CD8-positive, alpha-beta memory T cell (primary cell): ENCODE measurements around the gene STOM. TPM values are rescaled to one million over a fixed set of nuclear protein-coding genes. Genes with fewer than 3 reads are reported as not detected.

Source experiments
- CTCF ChIA-PET: fragments of 350-600 bp; sonication (Branson Sonifier 250); formaldehyde crosslinking; loops from one replicate; lab custom pipeline; 2021; ENCODE audit warnings: antibody characterized with exemption; lab: Charles Lee
- POLR2A ChIA-PET: fragments of 350-600 bp; sonication (Branson Sonifier 250); formaldehyde crosslinking; loops from one replicate; lab custom pipeline; 2021; ENCODE audit warnings: antibody characterized with exemption; lab: Charles Lee
- DNase-seq, 5 donors: peaks; one replicate each; pipeline versions ENCODE4 v3.0.0 to v3.0.0-alpha.2; 2020 to 2022; ENCODE audit warnings: mixed read lengths in 1 of 5
- H3K27ac ChIP-seq: one replicate; pipeline ENCODE4 v1.7.0; 2013; ENCODE audit warnings: low read depth, mild to moderate bottlenecking, low read length, moderate library complexity
- H3K27me3 ChIP-seq: 2 replicates; pipeline ENCODE4 v1.7.0; 2013; ENCODE audit warnings: low read length, mild to moderate bottlenecking; ENCODE audit not compliant: insufficient read depth, poor library complexity, severe bottlenecking
- H3K36me3 ChIP-seq: 2 replicates; pipeline ENCODE4 v1.7.0; 2013; ENCODE audit warnings: mild to moderate bottlenecking, low read length, moderate library complexity; ENCODE audit not compliant: insufficient read depth
- H3K4me1 ChIP-seq: 2 replicates; pipeline ENCODE4 v1.7.0; 2013; ENCODE audit warnings: mild to moderate bottlenecking, low read length, moderate library complexity; ENCODE audit not compliant: insufficient read depth
- H3K4me3 ChIP-seq: 2 replicates; pipeline ENCODE4 v1.7.0; 2013; ENCODE audit warnings: mild to moderate bottlenecking, low read length
- H3K9me3 ChIP-seq: 2 replicates; pipeline ENCODE4 v1.7.0; 2013; ENCODE audit warnings: mild to moderate bottlenecking, low read length
- H3K27ac Mint-ChIP-seq, 8 donors: one replicate each; pipeline ENCODE4 v1.8.0; 2020 to 2021; ENCODE audit warnings: mixed read lengths in 8 of 8, mild to moderate bottlenecking in 6 of 8, inconsistent platforms in 3 of 8, moderate library complexity in 3 of 8
- H3K27me3 Mint-ChIP-seq, 2 donors: one replicate each; pipeline ENCODE4 v1.8.0; 2020 to 2021; ENCODE audit warnings: mixed read lengths in 2 of 2, mild to moderate bottlenecking in 1 of 2, moderate library complexity in 1 of 2
- H3K36me3 Mint-ChIP-seq, 3 donors: one replicate each; pipeline ENCODE4 v1.8.0; 2020 to 2021; ENCODE audit warnings: mixed read lengths in 3 of 3, inconsistent platforms in 1 of 3, mild to moderate bottlenecking in 1 of 3
- H3K4me1 Mint-ChIP-seq, 3 donors: one replicate each; pipeline ENCODE4 v1.8.0; 2020 to 2021; ENCODE audit warnings: mixed read lengths in 3 of 3, inconsistent platforms in 1 of 3, mild to moderate bottlenecking in 1 of 3
- H3K4me3 Mint-ChIP-seq, 7 donors: one replicate each; pipeline ENCODE4 v1.8.0; 2020 to 2021; ENCODE audit warnings: mixed read lengths in 7 of 7, mild to moderate bottlenecking in 6 of 7, moderate library complexity in 4 of 7, inconsistent platforms in 2 of 7
- H3K9me3 Mint-ChIP-seq, 5 donors: one replicate each; pipeline ENCODE4 v1.8.0; 2020 to 2022; ENCODE audit warnings: mixed read lengths in 5 of 5, mild to moderate bottlenecking in 3 of 5, moderate library complexity in 2 of 5, inconsistent platforms in 1 of 5
- polyA plus RNA-seq: library from polyadenylated mRNA; unstranded; fragments of 300-500 nt; fragmentation: Illumina TruSeq; gene quantifications from one replicate; pipeline ENCODE4 v1.2.3, GENCODE V29; 2021
- total RNA-seq, 2 experiments: library from RNA; stranded (reverse); gene quantifications; one replicate each; pipeline ENCODE4 v1.2.3, GENCODE V29; 2021

STOM gene
- total and polyA plus RNA-seq, 3 experiments from 2014 or later: 63.0 to 315 (median 67.3) TPM

DNA sequence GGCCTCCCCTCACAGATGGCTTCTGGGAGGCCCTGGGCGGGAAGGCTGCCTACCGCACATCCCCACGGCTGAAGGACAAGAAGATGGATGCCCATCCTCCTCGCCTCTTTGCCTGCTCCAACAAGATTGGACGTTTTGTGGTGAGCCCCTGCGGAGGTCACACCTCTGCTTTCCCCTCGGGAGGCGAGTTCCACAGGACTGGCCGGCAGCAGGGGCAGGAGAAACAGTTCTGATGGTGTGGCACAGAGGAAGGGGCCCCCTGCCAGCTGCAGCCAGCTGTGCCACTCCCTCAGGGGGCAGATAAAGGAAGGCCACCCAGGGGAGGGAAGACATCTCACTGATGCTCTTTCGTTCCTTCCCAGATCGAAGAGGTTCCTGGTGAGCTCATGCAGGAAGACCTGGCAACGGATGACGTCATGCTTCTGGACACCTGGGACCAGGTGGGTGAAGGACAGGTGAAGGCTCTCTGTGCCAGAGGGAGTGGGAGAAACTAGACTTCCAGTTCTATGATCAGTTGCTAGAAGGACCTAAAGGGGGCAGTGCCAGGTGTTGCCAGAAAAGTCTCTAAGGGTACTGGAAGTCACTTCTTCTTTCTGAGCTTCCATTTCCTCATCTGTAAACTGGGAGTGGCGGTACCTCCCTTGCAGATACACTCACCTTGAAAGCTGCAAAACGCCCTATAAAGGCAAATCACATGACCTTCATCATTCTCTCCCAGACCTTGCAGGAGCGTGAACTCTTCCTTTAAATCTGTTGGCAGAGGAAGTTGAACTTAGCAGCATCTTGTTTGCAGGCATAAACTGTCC lies 41.0 kb downstream of the STOM start:
- no peaks in the 10 kb centered on the region for H3K27me3 Mint-ChIP-seq
- H3K9me3 Mint-ChIP-seq: no peaks in the 10 kb centered on the region
- Histone ChIP-seq H3K4me3 (no peak overlapping the region), H3K27ac (no peak overlapping the region), H3K27me3 (no peaks in the 10 kb centered on the region), H3K36me3 (no peaks in the 10 kb centered on the region), H3K9me3 (no peaks in the 10 kb centered on the region), H3K4me1 (no peaks in the 10 kb centered on the region)
- CTCF ChIA-PET: interaction anchor here (3.1 kb wide), 1 partner anchor 9 kb away, joined by 12 read pairs; no protein-coding TSS in a partner anchor
- DNase-seq: no peak
- peak overlapping the region in 2 of 8 donors; percentile 76 to 77 for H3K27ac Mint-ChIP-seq
- POLR2A ChIA-PET: no interaction called here
- H3K4me1 Mint-ChIP-seq: peaks cover 7 to 11% (median 9%) of the 10 kb centered on the region in 3 donors
- H3K4me3 Mint-ChIP-seq: no peak overlapping the region
- peaks cover 3 to 51% (median 9%) of the 10 kb centered on the region in 3 donors for H3K36me3 Mint-ChIP-seq

DNA sequence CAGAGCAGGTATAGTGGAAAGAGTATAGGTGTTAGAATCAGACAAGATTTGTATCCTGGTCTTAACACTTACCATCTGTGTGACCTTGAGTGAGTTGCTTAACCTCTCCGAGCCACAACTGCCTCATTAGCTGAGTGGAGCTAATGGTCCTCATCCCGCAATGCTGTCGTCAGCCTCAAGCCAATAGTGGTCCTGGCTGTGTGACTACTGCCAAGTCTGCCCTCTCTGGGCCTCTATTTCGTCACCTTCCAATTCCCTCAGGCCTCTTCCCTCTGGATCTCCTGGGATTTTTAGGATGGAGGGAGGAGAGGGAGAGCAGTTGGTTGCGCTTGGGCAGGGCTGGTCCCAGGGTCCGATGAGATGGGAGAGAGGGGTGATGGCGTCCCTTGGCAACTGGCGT lies 41.6 kb downstream of the STOM start:
- Histone ChIP-seq H3K27me3 (no peaks in the 10 kb centered on the region), H3K36me3 (no peaks in the 10 kb centered on the region), H3K27ac (no peak overlapping the region), H3K4me3 (no peak overlapping the region), H3K9me3 (no peaks in the 10 kb centered on the region), H3K4me1 (no peaks in the 10 kb centered on the region)
- H3K36me3 Mint-ChIP-seq: peaks cover 3 to 46% (median 9%) of the 10 kb centered on the region in 3 donors
- H3K9me3 Mint-ChIP-seq: no peaks in the 10 kb centered on the region
- POLR2A ChIA-PET: no interaction called here
- H3K27ac Mint-ChIP-seq: no peak overlapping the region
- H3K4me3 Mint-ChIP-seq: no peak overlapping the region
- CTCF ChIA-PET: interaction anchor here (3.1 kb wide), 1 partner anchor 8 kb away, joined by 12 read pairs; no protein-coding TSS in a partner anchor
- H3K27me3 Mint-ChIP-seq: no peaks in the 10 kb centered on the region
- no peak for DNase-seq
- peaks cover 7 to 15% (median 9%) of the 10 kb centered on the region in 3 donors for H3K4me1 Mint-ChIP-seq

- ChIA-PET POLR2A (no interaction called here), CTCF (interaction anchor here (1.1 to 1.4 kb wide), 2 partner anchors 49 to 55 kb away, joined by 3 read pairs; no protein-coding TSS in a partner anchor)
- Mint-ChIP-seq H3K27ac (no peak overlapping the region), H3K36me3 (peaks cover 3 to 35% (median 9%) of the 10 kb centered on the region in 3 donors), H3K27me3 (no peaks in the 10 kb centered on the region), H3K4me1 (peaks cover 16 to 28% (median 18%) of the 10 kb centered on the region in 3 donors), H3K9me3 (no peaks in the 10 kb centered on the region), H3K4me3 (no peak overlapping the region)
- Histone ChIP-seq H3K27ac (no peak overlapping the region), H3K4me1 (no peaks in the 10 kb centered on the region), H3K27me3 (no peaks in the 10 kb centered on the region), H3K36me3 (no peaks in the 10 kb centered on the region), H3K4me3 (no peak overlapping the region), H3K9me3 (no peaks in the 10 kb centered on the region)
- no peak for DNase-seq
These were observed 43.0 kb downstream of the STOM start for GRCh38 chr9:121326901-121327613.

- Mint-ChIP-seq H3K9me3 (no peaks in the 10 kb centered on the region), H3K36me3 (peaks cover 3 to 30% (median 9%) of the 10 kb centered on the region in 3 donors), H3K27ac (no peak overlapping the region), H3K4me1 (peaks cover 18 to 32% (median 22%) of the 10 kb centered on the region in 3 donors), H3K27me3 (no peaks in the 10 kb centered on the region), H3K4me3 (no peak overlapping the region)
- Histone ChIP-seq H3K4me1 (peaks cover 1% of the 10 kb centered on the region), H3K9me3 (no peaks in the 10 kb centered on the region), H3K27ac (no peak overlapping the region), H3K27me3 (no peaks in the 10 kb centered on the region), H3K36me3 (no peaks in the 10 kb centered on the region), H3K4me3 (no peak overlapping the region)
- ChIA-PET CTCF (interaction anchor here (1.1 to 1.4 kb wide), 2 partner anchors 50 to 56 kb away, joined by 3 read pairs; no protein-coding TSS in a partner anchor), POLR2A (interaction anchor here (0.6 kb wide), 1 partner anchor 623 kb away, joined by 3 read pairs; no protein-coding TSS in a partner anchor)
- DNase-seq: no peak
These were observed 43.8 kb downstream of the STOM start for GRCh38 chr9:121326130-121326838.

DNA sequence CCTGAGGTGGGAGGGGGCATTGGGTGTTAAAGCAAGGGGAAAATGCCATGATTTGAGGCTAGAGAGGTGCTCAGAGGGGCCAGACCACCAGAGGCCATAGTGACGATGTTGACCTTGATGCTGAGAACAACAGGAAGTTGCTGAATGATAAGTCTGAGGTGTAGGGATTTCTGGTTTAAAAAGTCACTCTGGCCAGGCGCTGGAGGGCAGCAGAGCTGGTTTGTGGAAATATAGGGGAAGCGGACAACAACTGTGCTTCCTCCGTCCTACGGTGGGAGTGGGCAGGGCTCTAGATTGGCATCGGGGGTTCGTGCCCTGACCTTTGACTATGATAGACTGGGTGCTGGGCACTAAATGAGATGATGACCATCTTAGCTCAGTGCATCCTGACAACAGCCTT lies 44.7 kb downstream of the STOM start:
- H3K4me3 ChIP-seq: no peak overlapping the region
- Mint-ChIP-seq H3K4me3 (no peak overlapping the region), H3K9me3 (no peaks in the 10 kb centered on the region), H3K27me3 (no peaks in the 10 kb centered on the region), H3K27ac (peak overlapping the region in 1 of 8 donors; percentile 29), H3K36me3 (peaks cover 0 to 22% (median 4%) of the 10 kb centered on the region in 3 donors), H3K4me1 (peaks cover 26 to 39% (median 29%) of the 10 kb centered on the region in 3 donors)
- H3K4me1 ChIP-seq: peaks cover 10% of the 10 kb centered on the region
- no peaks in the 10 kb centered on the region for H3K36me3 ChIP-seq
- no peaks in the 10 kb centered on the region for H3K9me3 ChIP-seq
- ChIA-PET CTCF (interaction anchor here (0.8 kb wide), 1 partner anchor 51 kb away, joined by 3 read pairs; no protein-coding TSS in a partner anchor), POLR2A (no interaction called here)
- H3K27me3 ChIP-seq: no peaks in the 10 kb centered on the region
- DNase-seq: no peak
- H3K27ac ChIP-seq: no peak overlapping the region

DNA sequence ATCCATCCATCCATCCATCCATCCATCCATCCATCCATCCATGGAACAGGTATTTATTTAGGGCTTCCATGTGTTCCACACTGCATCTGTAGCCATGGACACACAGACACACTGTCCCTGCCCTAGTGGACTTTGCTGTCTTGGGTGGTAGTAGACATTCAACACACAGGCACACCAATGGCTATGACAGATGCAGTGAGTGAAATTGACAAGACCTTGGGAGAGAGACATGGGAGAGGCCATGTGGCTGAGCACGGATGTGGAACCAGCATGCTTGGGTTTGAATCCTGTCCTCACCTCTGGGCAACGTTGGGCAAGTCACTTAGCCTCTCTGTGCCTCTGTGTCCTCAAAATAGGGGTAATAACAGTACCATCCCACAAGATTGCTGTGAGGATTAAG lies 45.3 kb downstream of the STOM start:
- CTCF ChIA-PET: interaction anchor here (7.7 kb wide), 1 partner anchor 52 kb away, joined by 204 read pairs; no protein-coding TSS in a partner anchor

GRCh38 chr9:121324316-121324715 lies 45.7 kb downstream of the STOM start:
- Mint-ChIP-seq H3K27ac (peak overlapping the region in 1 of 8 donors; percentile 68), H3K4me3 (no peak overlapping the region)
- CTCF ChIA-PET: interaction anchor here (7.7 kb wide), 1 partner anchor 52 kb away, joined by 204 read pairs; no protein-coding TSS in a partner anchor

More for the DNA sequence above, 45.3 kb downstream of the STOM start:
- Mint-ChIP-seq H3K36me3 (peaks cover 0 to 19% (median 4%) of the 10 kb centered on the region in 3 donors), H3K27ac (peak overlapping the region in 1 of 8 donors; percentile 68), H3K9me3 (no peaks in the 10 kb centered on the region), H3K4me1 (peaks cover 29 to 43% (median 34%) of the 10 kb centered on the region in 3 donors), H3K4me3 (no peak overlapping the region), H3K27me3 (no peaks in the 10 kb centered on the region)
- H3K27me3 ChIP-seq: no peaks in the 10 kb centered on the region
- no peaks in the 10 kb centered on the region for H3K36me3 ChIP-seq
- H3K9me3 ChIP-seq: no peaks in the 10 kb centered on the region
- no peak overlapping the region for H3K27ac ChIP-seq
- peaks cover 13% of the 10 kb centered on the region for H3K4me1 ChIP-seq
- POLR2A ChIA-PET: no interaction called here
- no peak for DNase-seq
- no peak overlapping the region for H3K4me3 ChIP-seq

More at GRCh38 chr9:121324316-121324715, 45.7 kb downstream of the STOM start:
- Histone ChIP-seq H3K36me3 (no peaks in the 10 kb centered on the region), H3K4me1 (peaks cover 13% of the 10 kb centered on the region), H3K27ac (no peak overlapping the region), H3K27me3 (no peaks in the 10 kb centered on the region), H3K4me3 (no peak overlapping the region), H3K9me3 (no peaks in the 10 kb centered on the region)
- POLR2A ChIA-PET: no interaction called here
- DNase-seq: no peak
- H3K4me1 Mint-ChIP-seq: peaks cover 29 to 43% (median 34%) of the 10 kb centered on the region in 3 donors
- no peaks in the 10 kb centered on the region for H3K9me3 Mint-ChIP-seq
- no peaks in the 10 kb centered on the region for H3K27me3 Mint-ChIP-seq
- peaks cover 0 to 14% (median 4%) of the 10 kb centered on the region in 3 donors for H3K36me3 Mint-ChIP-seq
